K562 (cell line): ENCODE results near the gene ZNF544. TPM values are rescaled to one million over a fixed set of nuclear protein-coding genes. Genes with fewer than 3 reads are reported as not detected.

Source experiments
- ARID1B ChIP-seq: fragments of 450-650 bp; IDR thresholded peaks from 2 replicates; pipeline ENCODE4 v1.6.1; 2016; ENCODE audit warnings: antibody characterized with exemption, mild to moderate bottlenecking, inconsistent platforms
- BCL6 ChIP-seq: fragments of 250-450 bp; sonication (Bioruptor Pico); IDR thresholded peaks from 2 replicates; pipeline ENCODE4 v1.4.0; 2020
- GABPB2 ChIP-seq: fragments of 250-450 bp; sonication (Bioruptor Pico); conservative IDR thresholded peaks from 2 replicates; pipeline ENCODE4 v1.5.1; 2021; ENCODE audit warnings: mild to moderate bottlenecking
- HDAC2 ChIP-seq: fragments of 450-650 bp; IDR thresholded peaks from 2 replicates; pipeline ENCODE4 v1.6.1; 2016; ENCODE audit warnings: mild to moderate bottlenecking
- HOMEZ ChIP-seq: fragments of 250-450 bp; sonication (Bioruptor Pico); IDR thresholded peaks from 2 replicates; pipeline ENCODE4 v1.4.0; 2020; ENCODE audit warnings: mild to moderate bottlenecking, moderate library complexity
- NELFE ChIP-seq: IDR thresholded peaks from 2 replicates; pipeline ENCODE4 v1.6.1; 2011; ENCODE audit warnings: mild to moderate bottlenecking; ENCODE audit not compliant: insufficient read depth, insufficient read length
- POLR2AphosphoS5 ChIP-seq: IDR thresholded peaks from 2 replicates; pipeline ENCODE4 v1.6.1; 2011; ENCODE audit warnings: mild to moderate bottlenecking, low read depth, low read length, moderate library complexity; ENCODE audit not compliant: control insufficient read depth, insufficient read depth
- RBM25 ChIP-seq: fragments of 200-400 bp; formaldehyde crosslinking; IDR thresholded peaks from 2 replicates; pipeline ENCODE4 v1.6.1; 2018; ENCODE audit warnings: low read length, low read depth, moderate library complexity; ENCODE audit not compliant: severe bottlenecking
- RFX5 ChIP-seq: IDR thresholded peaks from 2 replicates; pipeline ENCODE4 v1.6.1; 2011; ENCODE audit warnings: low read depth, mild to moderate bottlenecking, improper control_type of control experiment, low read length
- ZFX ChIP-seq: sonication (generic); formaldehyde crosslinking; IDR thresholded peaks from 2 replicates; pipeline ENCODE4 v1.8.0; 2022; ENCODE audit warnings: mild to moderate bottlenecking, missing genetic modification reagents, moderate library complexity
- ZSCAN32 ChIP-seq: fragments of 450-650 bp; formaldehyde crosslinking; IDR thresholded peaks from 2 replicates; pipeline ENCODE4 v1.4.0; 2020; ENCODE audit warnings: mild to moderate bottlenecking, moderate library complexity
- polyA plus RNA-seq, 8 experiments: library from polyadenylated mRNA; depleted of rRNA in 4 of 8; stranded (reverse) in 5 of 8; unstranded in 3 of 8; fragments of >200 nt; fragmentation: Nextera tagmentation in 2 of 8; fragmentation: Illumina TruSeq in 1 of 8; extraction: Ambion mirVana in 2 of 8; extraction: Trizol in 1 of 8; gene quantifications; 2 replicates each; pipeline versions ENCODE4 v1.2.1 to v1.2.3, GENCODE V29; 2011 to 2014; ENCODE audit warnings: inconsistent platforms in 1 of 8, missing spikeins in 1 of 8
- total RNA-seq, 7 experiments: library from RNA; depleted of rRNA in 6 of 7; stranded (reverse); fragments of >200 nt in 6 of 7; fragmentation: Illumina TruSeq in 2 of 7; extraction: Trizol in 2 of 7; gene quantifications; 2 replicates each; pipeline versions ENCODE4 v1.2.1 to v1.2.3, GENCODE V29; 2011 to 2021; ENCODE audit warnings: low replicate concordance in 1 of 7
- TF ChIP-seq, protein P1 (sequence below): fragments of 450-650 bp; IDR thresholded peaks from 2 replicates; pipeline ENCODE4 v1.6.1; 2016; ENCODE audit warnings: low read depth
- TF ChIP-seq, protein P2 (sequence below): sonication (generic); formaldehyde crosslinking; IDR thresholded peaks from 2 replicates; pipeline ENCODE4 v1.8.0; 2023; ENCODE audit warnings: missing genetic modification reagents, mild to moderate bottlenecking, borderline replicate concordance

Gene ZNF544
- total and polyA plus RNA-seq, 9 of the 15 experiments (the other 6 are each of a cell fraction or from before 2014, with no cell fraction given), result 23.6 to 59.0 (median 41.4) TPM

- TF ChIP-seq HDAC2 (no peak), RBM25 (no peak), ZSCAN32 (CRISPR knock-in tag) (no peak), POLR2AphosphoS5 (peak; percentile 51), RFX5 (no peak), ZFX (CRISPR knock-in tag) (peak; percentile 94), GABPB2 (CRISPR knock-in tag) (no peak), HOMEZ (CRISPR knock-in tag) (no peak), ARID1B (peak; percentile 20; the same call in 1 of the 2 replicates), NELFE (no peak), BCL6 (CRISPR knock-in tag) (no peak)
- TF ChIP-seq, protein P1, sequence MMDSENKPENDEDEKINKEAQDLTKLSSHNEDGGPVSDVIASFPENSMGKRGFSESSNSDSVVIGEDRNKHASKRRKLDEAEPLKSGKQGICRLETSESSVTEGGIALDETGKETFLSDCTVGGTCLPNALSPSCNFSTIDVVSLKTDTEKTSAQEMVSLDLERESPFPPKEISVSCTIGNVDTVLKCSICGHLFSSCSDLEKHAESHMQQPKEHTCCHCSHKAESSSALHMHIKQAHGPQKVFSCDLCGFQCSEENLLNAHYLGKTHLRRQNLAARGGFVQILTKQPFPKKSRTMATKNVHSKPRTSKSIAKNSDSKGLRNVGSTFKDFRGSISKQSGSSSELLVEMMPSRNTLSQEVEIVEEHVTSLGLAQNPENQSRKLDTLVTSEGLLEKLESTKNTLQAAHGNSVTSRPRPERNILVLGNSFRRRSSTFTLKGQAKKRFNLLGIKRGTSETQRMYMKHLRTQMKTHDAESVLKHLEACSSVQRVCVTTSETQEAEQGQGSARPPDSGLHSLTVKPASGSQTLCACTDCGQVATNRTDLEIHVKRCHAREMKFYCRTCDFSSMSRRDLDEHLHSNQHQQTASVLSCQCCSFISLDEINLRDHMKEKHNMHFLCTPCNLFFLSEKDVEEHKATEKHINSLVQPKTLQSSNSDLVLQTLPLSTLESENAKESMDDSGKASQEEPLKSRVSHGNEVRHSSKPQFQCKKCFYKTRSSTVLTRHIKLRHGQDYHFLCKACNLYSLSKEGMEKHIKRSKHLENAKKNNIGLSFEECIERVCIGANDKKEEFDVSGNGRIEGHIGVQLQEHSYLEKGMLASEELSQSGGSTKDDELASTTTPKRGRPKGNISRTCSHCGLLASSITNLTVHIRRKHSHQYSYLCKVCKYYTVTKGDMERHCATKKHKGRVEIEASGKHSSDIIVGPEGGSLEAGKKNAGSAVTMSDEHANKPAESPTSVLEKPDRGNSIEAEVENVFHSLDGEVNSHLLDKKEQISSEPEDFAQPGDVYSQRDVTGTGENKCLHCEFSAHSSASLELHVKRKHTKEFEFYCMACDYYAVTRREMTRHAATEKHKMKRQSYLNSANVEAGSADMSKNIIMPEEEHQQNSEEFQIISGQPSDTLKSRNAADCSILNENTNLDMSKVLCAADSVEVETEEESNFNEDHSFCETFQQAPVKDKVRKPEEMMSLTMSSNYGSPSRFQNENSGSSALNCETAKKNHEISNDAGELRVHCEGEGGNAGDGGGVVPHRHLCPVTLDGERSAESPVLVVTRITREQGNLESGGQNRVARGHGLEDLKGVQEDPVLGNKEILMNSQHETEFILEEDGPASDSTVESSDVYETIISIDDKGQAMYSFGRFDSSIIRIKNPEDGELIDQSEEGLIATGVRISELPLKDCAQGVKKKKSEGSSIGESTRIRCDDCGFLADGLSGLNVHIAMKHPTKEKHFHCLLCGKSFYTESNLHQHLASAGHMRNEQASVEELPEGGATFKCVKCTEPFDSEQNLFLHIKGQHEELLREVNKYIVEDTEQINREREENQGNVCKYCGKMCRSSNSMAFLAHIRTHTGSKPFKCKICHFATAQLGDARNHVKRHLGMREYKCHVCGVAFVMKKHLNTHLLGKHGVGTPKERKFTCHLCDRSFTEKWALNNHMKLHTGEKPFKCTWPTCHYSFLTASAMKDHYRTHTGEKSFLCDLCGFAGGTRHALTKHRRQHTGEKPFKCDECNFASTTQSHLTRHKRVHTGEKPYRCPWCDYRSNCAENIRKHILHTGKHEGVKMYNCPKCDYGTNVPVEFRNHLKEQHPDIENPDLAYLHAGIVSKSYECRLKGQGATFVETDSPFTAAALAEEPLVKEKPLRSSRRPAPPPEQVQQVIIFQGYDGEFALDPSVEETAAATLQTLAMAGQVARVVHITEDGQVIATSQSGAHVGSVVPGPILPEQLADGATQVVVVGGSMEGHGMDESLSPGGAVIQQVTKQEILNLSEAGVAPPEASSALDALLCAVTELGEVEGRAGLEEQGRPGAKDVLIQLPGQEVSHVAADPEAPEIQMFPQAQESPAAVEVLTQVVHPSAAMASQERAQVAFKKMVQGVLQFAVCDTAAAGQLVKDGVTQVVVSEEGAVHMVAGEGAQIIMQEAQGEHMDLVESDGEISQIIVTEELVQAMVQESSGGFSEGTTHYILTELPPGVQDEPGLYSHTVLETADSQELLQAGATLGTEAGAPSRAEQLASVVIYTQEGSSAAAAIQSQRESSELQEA, result no peak
- TF ChIP-seq, protein P2, sequence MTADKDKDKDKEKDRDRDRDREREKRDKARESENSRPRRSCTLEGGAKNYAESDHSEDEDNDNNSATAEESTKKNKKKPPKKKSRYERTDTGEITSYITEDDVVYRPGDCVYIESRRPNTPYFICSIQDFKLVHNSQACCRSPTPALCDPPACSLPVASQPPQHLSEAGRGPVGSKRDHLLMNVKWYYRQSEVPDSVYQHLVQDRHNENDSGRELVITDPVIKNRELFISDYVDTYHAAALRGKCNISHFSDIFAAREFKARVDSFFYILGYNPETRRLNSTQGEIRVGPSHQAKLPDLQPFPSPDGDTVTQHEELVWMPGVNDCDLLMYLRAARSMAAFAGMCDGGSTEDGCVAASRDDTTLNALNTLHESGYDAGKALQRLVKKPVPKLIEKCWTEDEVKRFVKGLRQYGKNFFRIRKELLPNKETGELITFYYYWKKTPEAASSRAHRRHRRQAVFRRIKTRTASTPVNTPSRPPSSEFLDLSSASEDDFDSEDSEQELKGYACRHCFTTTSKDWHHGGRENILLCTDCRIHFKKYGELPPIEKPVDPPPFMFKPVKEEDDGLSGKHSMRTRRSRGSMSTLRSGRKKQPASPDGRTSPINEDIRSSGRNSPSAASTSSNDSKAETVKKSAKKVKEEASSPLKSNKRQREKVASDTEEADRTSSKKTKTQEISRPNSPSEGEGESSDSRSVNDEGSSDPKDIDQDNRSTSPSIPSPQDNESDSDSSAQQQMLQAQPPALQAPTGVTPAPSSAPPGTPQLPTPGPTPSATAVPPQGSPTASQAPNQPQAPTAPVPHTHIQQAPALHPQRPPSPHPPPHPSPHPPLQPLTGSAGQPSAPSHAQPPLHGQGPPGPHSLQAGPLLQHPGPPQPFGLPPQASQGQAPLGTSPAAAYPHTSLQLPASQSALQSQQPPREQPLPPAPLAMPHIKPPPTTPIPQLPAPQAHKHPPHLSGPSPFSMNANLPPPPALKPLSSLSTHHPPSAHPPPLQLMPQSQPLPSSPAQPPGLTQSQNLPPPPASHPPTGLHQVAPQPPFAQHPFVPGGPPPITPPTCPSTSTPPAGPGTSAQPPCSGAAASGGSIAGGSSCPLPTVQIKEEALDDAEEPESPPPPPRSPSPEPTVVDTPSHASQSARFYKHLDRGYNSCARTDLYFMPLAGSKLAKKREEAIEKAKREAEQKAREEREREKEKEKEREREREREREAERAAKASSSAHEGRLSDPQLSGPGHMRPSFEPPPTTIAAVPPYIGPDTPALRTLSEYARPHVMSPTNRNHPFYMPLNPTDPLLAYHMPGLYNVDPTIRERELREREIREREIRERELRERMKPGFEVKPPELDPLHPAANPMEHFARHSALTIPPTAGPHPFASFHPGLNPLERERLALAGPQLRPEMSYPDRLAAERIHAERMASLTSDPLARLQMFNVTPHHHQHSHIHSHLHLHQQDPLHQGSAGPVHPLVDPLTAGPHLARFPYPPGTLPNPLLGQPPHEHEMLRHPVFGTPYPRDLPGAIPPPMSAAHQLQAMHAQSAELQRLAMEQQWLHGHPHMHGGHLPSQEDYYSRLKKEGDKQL, result no peak
Observed at GRCh38 chr19:58228585-58229254, at the start of gene ZNF544 (continued).
